OCI-LY7 (cell line): ENCODE results near the gene PPP1R7. TPM values are rescaled to one million over a fixed set of nuclear protein-coding genes. Genes with fewer than 3 reads are reported as not detected.

Source experiments
- BruUV-seq: library from RNA; stranded (reverse); fragments of 400-500 nt; replicated peaks from 2 replicates; lab custom pipeline; 2021; lab: Mats Ljungman, UMichigan
- CTCF ChIA-PET: fragments of 300-600 bp; sonication (Branson Sonifier 250); formaldehyde crosslinking; loops from one replicate; lab custom pipeline; 2022; ENCODE audit warnings: antibody characterized with exemption; ENCODE audit not compliant: unreplicated experiment; lab: Charles Lee
- POLR2A ChIA-PET: fragments of 300-600 bp; sonication (Branson Sonifier 250); formaldehyde crosslinking; loops from one replicate; lab custom pipeline; 2022; ENCODE audit warnings: antibody characterized with exemption; lab: Charles Lee
- DNase-seq: peaks from one replicate; pipeline ENCODE4 v3.0.0-alpha.2; 2015; ENCODE audit warnings: low spot score
- H2AFZ ChIP-seq: fragments of 200-600 bp; sonication (generic), shearing (Covaris generic); 2 replicates; pipeline ENCODE4 v1.6.1; 2014; ENCODE audit warnings: mild to moderate bottlenecking, antibody characterized with exemption, low read length, moderate library complexity
- H3K27ac ChIP-seq: fragments of 200-600 bp; sonication (generic); 2 replicates; pipeline ENCODE4 v1.5.1; 2014; ENCODE audit warnings: mixed run types, low read depth, mild to moderate bottlenecking, moderate library complexity, low read length, inconsistent platforms; ENCODE audit not compliant: poor library complexity, severe bottlenecking
- H3K36me3 ChIP-seq: fragments of 200-600 bp; sonication (generic); 2 replicates; pipeline ENCODE4 v1.6.1; 2014; ENCODE audit warnings: mild to moderate bottlenecking, antibody characterized with exemption, low read length, moderate library complexity, mixed read lengths; ENCODE audit not compliant: insufficient read depth
- H3K4me1 ChIP-seq: fragments of 200-600 bp; sonication (generic); 2 replicates; pipeline ENCODE4 v1.5.1; 2014; ENCODE audit warnings: mild to moderate bottlenecking, low read length; ENCODE audit not compliant: insufficient read depth, poor library complexity, severe bottlenecking
- H3K4me2 ChIP-seq: fragments of 200-600 bp; sonication (generic); 2 replicates; pipeline ENCODE4 v1.6.1; 2014; ENCODE audit warnings: mild to moderate bottlenecking, low read length
- H3K4me3 ChIP-seq: fragments of 200-600 bp; sonication (generic); 2 replicates; pipeline ENCODE4 v1.5.1; 2014; ENCODE audit warnings: mild to moderate bottlenecking, low read depth, low read length; ENCODE audit not compliant: poor library complexity, severe bottlenecking
- H3K79me2 ChIP-seq: fragments of 200-600 bp; sonication (generic); 2 replicates; pipeline ENCODE4 v1.6.1; 2016; ENCODE audit warnings: low read depth, mild to moderate bottlenecking, low read length, moderate library complexity, mixed read lengths; ENCODE audit not compliant: insufficient read depth
- H3K9me2 ChIP-seq: fragments of 200-600 bp; sonication (generic); 2 replicates; pipeline ENCODE4 v1.6.1; 2016; ENCODE audit warnings: mild to moderate bottlenecking, low read length, mixed read lengths; ENCODE audit not compliant: insufficient read depth
- H3K9me3 ChIP-seq: fragments of 200-600 bp; sonication (generic); 2 replicates; pipeline ENCODE4 v1.6.1; 2014; ENCODE audit warnings: mild to moderate bottlenecking, mixed run types, low read length, mixed read lengths
- H4K20me1 ChIP-seq: fragments of 200-600 bp; sonication (generic); 2 replicates; pipeline ENCODE4 v1.6.1; 2014; ENCODE audit warnings: mild to moderate bottlenecking, antibody characterized with exemption, low read length, moderate library complexity, mixed read lengths; ENCODE audit not compliant: insufficient read depth
- CTCF ChIP-seq: fragments of 200-600 bp; sonication (generic); conservative IDR thresholded peaks from 2 replicates; pipeline ENCODE4 v1.5.1; 2014; ENCODE audit warnings: mild to moderate bottlenecking, antibody characterized with exemption, low read length, moderate library complexity, mixed read lengths
- EZH2phosphoT487 ChIP-seq: fragments of 200-600 bp; sonication (generic); IDR thresholded peaks from 2 replicates; pipeline ENCODE4 v1.6.1; 2018; ENCODE audit warnings: low read depth, borderline replicate concordance, mild to moderate bottlenecking, mixed run types, antibody characterized with exemption, low read length, moderate library complexity, mixed read lengths
- intact Hi-C: fragments of 100-400 bp; cut with micrococcal nuclease; formaldehyde crosslinking; loops from one replicate; pipeline ENCODE4 v1.10.0; 2022; ENCODE audit not compliant: unreplicated experiment
- total RNA-seq, 2 experiments: library from RNA; depleted of rRNA in 1 of 2; stranded (reverse); fragments of >200 nt in 1 of 2; shearing (Covaris generic) in 1 of 2; gene quantifications; 2 replicates each; pipeline ENCODE4 v1.2.3, GENCODE V29; 2014 to 2022

PPP1R7 gene
- total RNA-seq, 2 experiments from 2014 or later, result 46.0 to 82.0 TPM

- no peaks in the 10 kb centered on the region for H3K79me2 ChIP-seq
- no peak overlapping the region for H3K27ac ChIP-seq
- 0 out of 2 replicates have a peak, but pooled peaks cover 3% of the 10 kb centered on the region for H3K9me3 ChIP-seq
- TF ChIP-seq CTCF (no peak), EZH2phosphoT487 (no peak)
- no peak overlapping the region for H3K4me2 ChIP-seq
- POLR2A ChIA-PET, result no interaction called here
- intact Hi-C loops, result no loop called here
- H3K4me3 ChIP-seq, result no peak overlapping the region
- no peaks in the 10 kb centered on the region for H3K9me2 ChIP-seq
- BruUV-seq, result no TSS peak
- no peaks in the 10 kb centered on the region for H3K4me1 ChIP-seq
- CTCF ChIA-PET, result no interaction called here
- no peak for DNase-seq
- no peaks in the 10 kb centered on the region for H4K20me1 ChIP-seq
- H3K36me3 ChIP-seq, result peaks cover 53% of the 10 kb centered on the region
- no peak overlapping the region for H2AFZ ChIP-seq
Observed at GRCh38 chr2:241123816-241124536, 26.3 kb upstream of the PPP1R7 start.

- ChIA-PET CTCF (no interaction called here), POLR2A (interaction anchor here (0.6 kb wide), 1 partner anchor 71 kb away, joined by 4 read pairs; no protein-coding TSS in a partner anchor)
- Histone ChIP-seq H3K4me3 (no peak overlapping the region), H3K36me3 (peaks cover 55% of the 10 kb centered on the region), H3K9me3 (0 out of 2 replicates have a peak, but pooled peaks cover 3% of the 10 kb centered on the region), H3K4me1 (no peaks in the 10 kb centered on the region), H3K79me2 (no peaks in the 10 kb centered on the region), H4K20me1 (no peaks in the 10 kb centered on the region), H3K4me2 (no peak overlapping the region), H3K9me2 (no peaks in the 10 kb centered on the region), H2AFZ (no peak overlapping the region), H3K27ac (no peak overlapping the region)
- intact Hi-C loops, result no loop called here
- BruUV-seq, result no TSS peak
- TF ChIP-seq CTCF, result no peak
- DNase-seq, result no peak
Observed at GRCh38 chr2:241125626-241126025, 24.6 kb upstream of the PPP1R7 start.

GRCh38 chr2:241126201-241126611, 24.1 kb upstream of the PPP1R7 start:
- DNase-seq, result no peak
- Histone ChIP-seq H3K4me1 (no peaks in the 10 kb centered on the region), H3K27ac (no peak overlapping the region), H3K4me3 (no peak overlapping the region), H3K9me2 (no peaks in the 10 kb centered on the region), H4K20me1 (no peaks in the 10 kb centered on the region), H2AFZ (no peak overlapping the region), H3K9me3 (no peaks in the 10 kb centered on the region), H3K79me2 (no peaks in the 10 kb centered on the region), H3K36me3 (peaks cover 49% of the 10 kb centered on the region), H3K4me2 (no peak overlapping the region)
- POLR2A ChIA-PET, result no interaction called here
- CTCF ChIA-PET, result no interaction called here
- no peak for TF ChIP-seq CTCF
- TF ChIP-seq EZH2phosphoT487, result no peak
- no TSS peak for BruUV-seq
- intact Hi-C loops, result no loop called here
